Thyroid gland (tissue), 4 donors: ENCODE measurements around the gene ADAM22.

Experiments used
- POLR2A ChIP-seq, 2 donors: fragments of 450-650 bp; IDR thresholded peaks; one replicate each; pipeline ENCODE4 v1.6.1; 2017; ENCODE audit warnings: antibody characterized with exemption in 2 of 2, mild to moderate bottlenecking in 2 of 2, moderate library complexity in 1 of 2
- TF ChIP-seq, protein P1 (sequence below), 6 experiments: fragments of 200-600 bp in 3 of 6; fragments of 450-650 bp in 3 of 6; sonication (generic) in 3 of 6; IDR thresholded peaks; one replicate each; pipeline ENCODE4 v1.5.1; 2016 to 2019; ENCODE audit warnings: antibody characterized with exemption in 6 of 6, mild to moderate bottlenecking in 2 of 6, inconsistent platforms in 1 of 6, moderate library complexity in 1 of 6

DNA sequence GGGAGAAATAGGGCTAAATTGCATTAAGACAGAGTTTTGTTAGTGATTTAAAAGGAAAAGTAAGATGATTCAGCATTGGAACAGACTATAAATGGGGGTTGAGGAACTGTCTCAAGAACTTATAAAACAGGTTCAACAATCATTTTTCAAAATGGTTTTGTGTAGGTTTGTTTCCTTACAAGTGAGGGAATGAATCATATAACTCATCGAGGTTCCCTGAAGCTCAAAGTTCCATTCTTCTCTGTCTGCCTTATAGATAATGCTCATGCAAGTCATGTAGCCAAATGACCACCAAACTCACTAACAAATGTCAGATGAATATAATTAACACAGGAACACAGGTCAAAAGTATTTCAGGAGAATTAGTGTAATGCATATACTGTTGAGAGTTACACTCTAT lies 27.7 kb downstream of the ADAM22 start:
- no peak for TF ChIP-seq POLR2A (IDR thresholded peaks at IDR 0.05)
- TF ChIP-seq, protein P1, sequence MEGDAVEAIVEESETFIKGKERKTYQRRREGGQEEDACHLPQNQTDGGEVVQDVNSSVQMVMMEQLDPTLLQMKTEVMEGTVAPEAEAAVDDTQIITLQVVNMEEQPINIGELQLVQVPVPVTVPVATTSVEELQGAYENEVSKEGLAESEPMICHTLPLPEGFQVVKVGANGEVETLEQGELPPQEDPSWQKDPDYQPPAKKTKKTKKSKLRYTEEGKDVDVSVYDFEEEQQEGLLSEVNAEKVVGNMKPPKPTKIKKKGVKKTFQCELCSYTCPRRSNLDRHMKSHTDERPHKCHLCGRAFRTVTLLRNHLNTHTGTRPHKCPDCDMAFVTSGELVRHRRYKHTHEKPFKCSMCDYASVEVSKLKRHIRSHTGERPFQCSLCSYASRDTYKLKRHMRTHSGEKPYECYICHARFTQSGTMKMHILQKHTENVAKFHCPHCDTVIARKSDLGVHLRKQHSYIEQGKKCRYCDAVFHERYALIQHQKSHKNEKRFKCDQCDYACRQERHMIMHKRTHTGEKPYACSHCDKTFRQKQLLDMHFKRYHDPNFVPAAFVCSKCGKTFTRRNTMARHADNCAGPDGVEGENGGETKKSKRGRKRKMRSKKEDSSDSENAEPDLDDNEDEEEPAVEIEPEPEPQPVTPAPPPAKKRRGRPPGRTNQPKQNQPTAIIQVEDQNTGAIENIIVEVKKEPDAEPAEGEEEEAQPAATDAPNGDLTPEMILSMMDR (IDR thresholded peaks at IDR 0.05) = no peak
